ENCODE measurements around the gene PIAS2.

GRCh38 chr18:46830633-46831032, 86.7 kb downstream of the PIAS2 start:
- TF ChIP-seq CTCF (optimal IDR thresholded peaks at IDR 0.05 in 1 of 3, IDR thresholded peaks at IDR 0.05 in 1 of 3, conservative IDR thresholded peaks at IDR 0.05 in 1 of 3; ENCODE audit: extremely low read depth in 1 of 3, insufficient read depth in 2 of 3, low read length in 3 of 3) = no peak
- no peak for TF ChIP-seq EZH2 (IDR thresholded peaks at IDR 0.05; ENCODE audit: low read length)

Data from keratinocyte (primary cell).